AG09309 (cell line): Measurements from ENCODE around the gene FARS2.

Experiments used
- DNase-seq: peaks from one replicate; pipeline ENCODE4 v3.0.0-alpha.2; 2010; ENCODE audit warnings: low read depth
- H3K4me3 ChIP-seq: 2 replicates; pipeline ENCODE4 v1.5.1; 2011; ENCODE audit warnings: mild to moderate bottlenecking, low read depth, low read length, moderate library complexity; ENCODE audit not compliant: control insufficient read depth
- CTCF ChIP-seq: IDR thresholded peaks from 2 replicates; pipeline ENCODE4 v1.5.1; 2011; ENCODE audit warnings: mild to moderate bottlenecking, low read depth, low read length, inconsistent platforms; ENCODE audit not compliant: insufficient read depth, control insufficient read depth; ENCODE audit errors: missing control alignments

Gene FARS2

GRCh38 chr6:5583528-5583927 is 322.2 kb downstream of the FARS2 start:
- no peak overlapping the region for H3K4me3 ChIP-seq
- no peak for DNase-seq
- TF ChIP-seq CTCF, result no peak

GRCh38 chr6:5584078-5584482 is 322.8 kb downstream of the FARS2 start:
- no peak for TF ChIP-seq CTCF
- peak; percentile 52 for DNase-seq
- H3K4me3 ChIP-seq, result no peak overlapping the region

- TF ChIP-seq CTCF, result no peak
- no peak for DNase-seq
- H3K4me3 ChIP-seq, result no peak overlapping the region
These were observed 326.3 kb downstream of the FARS2 start for GRCh38 chr6:5587648-5588047.

- no peak for TF ChIP-seq CTCF
- no peak for DNase-seq
- no peak overlapping the region for H3K4me3 ChIP-seq
These were observed 328.3 kb downstream of the FARS2 start for GRCh38 chr6:5589422-5590141.

GRCh38 chr6:5590187-5590586 is 328.9 kb downstream of the FARS2 start:
- no peak overlapping the region for H3K4me3 ChIP-seq
- TF ChIP-seq CTCF, result no peak
- DNase-seq, result no peak

- DNase-seq, result no peak
- no peak overlapping the region for H3K4me3 ChIP-seq
- TF ChIP-seq CTCF, result no peak
These were observed 331.7 kb downstream of the FARS2 start for GRCh38 chr6:5592886-5593519.
